Mesodermal cell (in vitro differentiated cells): ENCODE results near the gene ZFYVE1. TPM values are rescaled to one million over a fixed set of nuclear protein-coding genes. Genes with fewer than 3 reads are reported as not detected.
"Not testable (repeated sequence)": the region's sequence is repeated elsewhere in the genome, so short reads cannot be mapped to it uniquely, and the experiment has no call there.

Experiments
- H3K27ac ChIP-seq: 2 replicates; pipeline ENCODE4 v1.7.0; 2013; ENCODE audit warnings: mild to moderate bottlenecking, low read depth, low read length, moderate library complexity; ENCODE audit not compliant: severe bottlenecking
- H3K36me3 ChIP-seq: 2 replicates; pipeline ENCODE4 v1.7.1; 2013; ENCODE audit warnings: mild to moderate bottlenecking, low read length, moderate library complexity; ENCODE audit not compliant: control insufficient read depth, insufficient read depth
- H3K4me1 ChIP-seq: one replicate; pipeline ENCODE4 v1.7.1; 2013; ENCODE audit warnings: mild to moderate bottlenecking, low read length; ENCODE audit not compliant: insufficient read depth, control insufficient read depth, poor library complexity, severe bottlenecking
- H3K4me3 ChIP-seq: 2 replicates; pipeline ENCODE4 v1.7.0; 2013; ENCODE audit warnings: low read length, control low read depth, mild to moderate bottlenecking; ENCODE audit not compliant: insufficient read depth, poor library complexity, severe bottlenecking; ENCODE audit errors: extremely low read depth
- H3K9me3 ChIP-seq: 2 replicates; pipeline ENCODE4 v1.7.1; 2013; ENCODE audit warnings: mild to moderate bottlenecking, low read length, moderate library complexity; ENCODE audit not compliant: control insufficient read depth
- WGBS, 2 experiments: methylation state at CpG; one replicate each; pipeline ENCODE4 v1.1.5; 2013; ENCODE audit warnings: missing lambda C conversion rate in 2 of 2; ENCODE audit not compliant: insufficient coverage in 2 of 2; 5-methylcytosine and 5-hydroxymethylcytosine counted together
- polyA plus RNA-seq, 2 experiments: library from polyadenylated mRNA; stranded (reverse); fragments of 50-300 nt; gene quantifications; one replicate each; pipeline ENCODE4 v1.2.3, GENCODE V29; 2013

The ZFYVE1 gene, protein sequence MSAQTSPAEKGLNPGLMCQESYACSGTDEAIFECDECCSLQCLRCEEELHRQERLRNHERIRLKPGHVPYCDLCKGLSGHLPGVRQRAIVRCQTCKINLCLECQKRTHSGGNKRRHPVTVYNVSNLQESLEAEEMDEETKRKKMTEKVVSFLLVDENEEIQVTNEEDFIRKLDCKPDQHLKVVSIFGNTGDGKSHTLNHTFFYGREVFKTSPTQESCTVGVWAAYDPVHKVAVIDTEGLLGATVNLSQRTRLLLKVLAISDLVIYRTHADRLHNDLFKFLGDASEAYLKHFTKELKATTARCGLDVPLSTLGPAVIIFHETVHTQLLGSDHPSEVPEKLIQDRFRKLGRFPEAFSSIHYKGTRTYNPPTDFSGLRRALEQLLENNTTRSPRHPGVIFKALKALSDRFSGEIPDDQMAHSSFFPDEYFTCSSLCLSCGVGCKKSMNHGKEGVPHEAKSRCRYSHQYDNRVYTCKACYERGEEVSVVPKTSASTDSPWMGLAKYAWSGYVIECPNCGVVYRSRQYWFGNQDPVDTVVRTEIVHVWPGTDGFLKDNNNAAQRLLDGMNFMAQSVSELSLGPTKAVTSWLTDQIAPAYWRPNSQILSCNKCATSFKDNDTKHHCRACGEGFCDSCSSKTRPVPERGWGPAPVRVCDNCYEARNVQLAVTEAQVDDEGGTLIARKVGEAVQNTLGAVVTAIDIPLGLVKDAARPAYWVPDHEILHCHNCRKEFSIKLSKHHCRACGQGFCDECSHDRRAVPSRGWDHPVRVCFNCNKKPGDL
- polyA plus RNA-seq (2013, experiment 1 of 2) = 24.3 TPM
- polyA plus RNA-seq (2013, experiment 2 of 2) = 18.4 TPM

DNA sequence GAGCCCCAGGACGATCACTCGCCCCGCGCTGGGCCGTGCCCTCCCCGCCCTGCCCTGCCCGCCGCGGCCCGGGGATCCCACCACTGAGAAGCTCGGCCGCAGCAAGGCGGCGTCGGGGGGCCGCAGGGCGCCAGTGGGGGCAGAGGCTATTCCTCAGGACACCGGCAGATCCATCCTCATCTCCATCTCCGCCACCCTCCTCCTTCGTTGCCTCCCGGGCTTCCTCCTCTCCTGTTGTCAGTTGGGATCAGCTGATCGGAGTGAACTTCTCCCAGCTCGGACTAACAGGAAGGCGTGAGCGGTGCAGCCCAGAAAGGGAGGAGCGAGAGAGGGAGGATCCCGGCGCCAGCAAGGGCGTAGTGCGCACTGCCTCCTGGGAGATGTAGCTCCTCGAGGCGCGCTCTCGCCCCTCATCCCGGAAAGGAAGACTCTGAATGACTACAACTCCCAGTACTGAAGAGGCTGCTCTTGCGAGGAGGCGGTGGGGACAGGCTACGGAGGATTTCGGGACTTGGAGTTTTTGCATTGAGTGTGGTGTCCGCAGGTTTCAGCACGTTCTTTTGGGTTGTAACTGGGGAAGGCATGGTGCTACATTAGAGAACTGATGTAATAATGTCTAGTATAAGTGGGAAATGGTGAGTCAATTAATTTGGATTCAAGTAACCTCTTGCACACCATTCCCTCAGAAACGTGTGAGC, at the start of gene ZFYVE1:
TSS of gene ZFYVE1 (minus strand) at position 262 of the 698 bp plus-strand sequence. CDS start 2,598 bp downstream, outside the sequence.
- Histone ChIP-seq H3K9me3 (no peaks in the 10 kb centered on the region), H3K36me3 (peaks cover 24% of the 10 kb centered on the region), H3K4me1 (peaks cover 8% of the 10 kb centered on the region), H3K4me3 (peak within 1 kb of the TSS; percentile 71), H3K27ac (peak within 1 kb of the TSS; percentile 73)
- WGBS, 2 experiments = 0% methylated on average over 23 to 24 of the region's 42 CpGs

DNA sequence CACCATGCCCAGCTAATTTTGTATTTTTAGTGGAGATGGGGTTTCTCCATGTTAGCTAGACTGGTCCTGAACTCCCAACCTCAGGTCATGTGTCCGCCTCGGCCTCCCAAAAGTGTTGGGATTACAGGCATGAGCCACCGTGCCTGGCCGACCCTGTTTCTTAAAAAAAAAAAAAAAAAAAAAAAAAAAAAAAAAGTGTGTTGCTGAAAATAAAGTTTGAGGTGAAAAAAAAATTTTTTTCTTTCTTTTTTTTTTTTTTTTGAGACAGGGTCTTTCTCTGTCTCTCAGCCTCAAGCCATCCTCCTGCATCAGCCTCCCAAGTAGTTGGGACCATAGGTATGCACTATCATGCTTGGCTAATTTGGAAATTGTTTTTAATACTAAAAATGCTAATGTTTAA, 42.7 kb upstream of the ZFYVE1 start:
- H3K9me3 ChIP-seq = no peaks in the 10 kb centered on the region
- H3K4me3 ChIP-seq = no peak overlapping the region
- H3K27ac ChIP-seq = no peak overlapping the region
- peaks cover 85% of the 10 kb centered on the region for H3K36me3 ChIP-seq
- no CpG with 5 or more reads among the region's 4 CpGs for WGBS, 2 experiments
- no peaks in the 10 kb centered on the region for H3K4me1 ChIP-seq

DNA sequence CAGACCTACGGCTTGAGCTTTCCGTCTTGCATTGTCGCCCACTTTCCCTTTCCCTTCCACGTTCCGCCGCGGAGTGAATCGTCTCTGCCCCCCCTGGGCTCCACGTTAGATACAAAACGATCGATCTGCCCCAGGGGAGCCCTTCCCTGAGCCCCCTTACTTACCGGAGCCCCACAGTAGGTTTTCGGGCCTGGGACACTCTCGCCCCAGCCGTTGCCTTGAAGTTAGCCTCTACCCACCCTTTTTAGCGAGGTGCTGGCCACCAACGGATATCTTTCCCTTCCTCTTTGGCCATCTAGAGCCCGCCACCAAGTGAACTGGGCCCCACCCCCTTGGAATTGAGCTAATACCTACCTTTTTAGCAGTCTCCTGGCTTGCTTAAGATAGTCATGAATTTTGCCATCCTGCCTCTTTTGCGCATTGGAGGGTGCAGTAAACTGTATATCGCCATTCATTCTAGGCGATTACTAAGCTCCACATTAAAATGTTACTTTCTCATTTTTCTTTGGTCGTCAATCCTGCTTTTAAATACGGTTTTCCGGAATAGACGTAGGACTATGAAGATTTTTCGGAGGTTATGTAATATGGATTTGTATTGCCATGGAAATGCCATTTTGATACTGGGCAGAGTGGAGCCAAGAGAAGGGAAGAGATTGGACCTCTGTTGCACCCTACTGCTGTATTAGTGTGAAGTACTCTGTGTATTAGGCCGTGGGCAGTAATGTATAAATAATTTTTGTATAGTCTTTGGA, 32.2 kb upstream of the ZFYVE1 start:
- Histone ChIP-seq H3K4me1 (no peaks in the 10 kb centered on the region), H3K27ac (peak overlapping the region; percentile 95), H3K4me3 (peak overlapping the region; percentile 100), H3K9me3 (no peaks in the 10 kb centered on the region), H3K36me3 (peaks cover 30% of the 10 kb centered on the region)
- WGBS, 2 experiments = 0% methylated on average over 21 to 25 of the region's 27 CpGs

GRCh38 chr14:73058224-73058921, 31.5 kb upstream of the ZFYVE1 start, which contains the start of gene RBM25:
RBM25 (plus strand) TSS chr14:73058534; CDS start chr14:73071642, 13,108 bp downstream.
- H3K9me3 ChIP-seq = no peaks in the 10 kb centered on the region

DNA sequence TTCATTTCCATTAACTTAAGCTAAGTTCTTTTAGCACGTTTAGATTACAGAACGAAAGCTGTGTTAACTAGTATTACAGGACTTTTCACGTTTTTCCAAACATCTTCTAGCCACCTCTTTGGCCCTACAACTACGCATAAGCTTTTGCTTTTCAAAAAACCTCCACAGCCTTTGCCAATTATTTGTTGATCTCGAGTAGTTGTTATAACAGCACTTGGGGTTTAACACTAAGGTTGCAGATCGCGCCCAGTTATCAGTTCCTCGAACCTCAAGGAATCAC, 31.0 kb upstream of the ZFYVE1 start:
- WGBS, 2 experiments = 0 to 2% methylated on average over 3 to 6 of the region's 8 CpGs
- Histone ChIP-seq H3K4me3 (peak overlapping the region; percentile 100), H3K36me3 (peaks cover 22% of the 10 kb centered on the region), H3K4me1 (no peaks in the 10 kb centered on the region), H3K27ac (peak overlapping the region; percentile 95), H3K9me3 (no peaks in the 10 kb centered on the region)

More at GRCh38 chr14:73058224-73058921, 31.5 kb upstream of the ZFYVE1 start, which contains the start of gene RBM25:
- no peaks in the 10 kb centered on the region for H3K4me1 ChIP-seq
- 0% methylated on average over 38 to 41 of the region's 57 CpGs for WGBS, 2 experiments
- peak within 1 kb of the TSS; percentile 95 for H3K27ac ChIP-seq
- peak within 1 kb of the TSS; percentile 100 for H3K4me3 ChIP-seq
- H3K36me3 ChIP-seq = peaks cover 24% of the 10 kb centered on the region

- Histone ChIP-seq H3K9me3 (no peaks in the 10 kb centered on the region), H3K27ac (no peak overlapping the region), H3K4me3 (no peak overlapping the region), H3K4me1 (no peaks in the 10 kb centered on the region), H3K36me3 (peaks cover 4% of the 10 kb centered on the region)
- WGBS, 2 experiments = no CpG with 5 or more reads among the region's 1 CpG
Measured at GRCh38 chr14:73055251-73055650, 28.3 kb upstream of the ZFYVE1 start.

- Histone ChIP-seq H3K9me3 (no peaks in the 10 kb centered on the region), H3K36me3 (no peaks in the 10 kb centered on the region), H3K4me3 (no peak overlapping the region), H3K4me1 (no peaks in the 10 kb centered on the region), H3K27ac (no peak overlapping the region)
- 85% methylated on average over 3 of the region's 4 CpGs; no CpG with 5 or more reads in 1 of the 2 experiments for WGBS, 2 experiments
Measured at GRCh38 chr14:73049428-73049827, 22.5 kb upstream of the ZFYVE1 start.

DNA sequence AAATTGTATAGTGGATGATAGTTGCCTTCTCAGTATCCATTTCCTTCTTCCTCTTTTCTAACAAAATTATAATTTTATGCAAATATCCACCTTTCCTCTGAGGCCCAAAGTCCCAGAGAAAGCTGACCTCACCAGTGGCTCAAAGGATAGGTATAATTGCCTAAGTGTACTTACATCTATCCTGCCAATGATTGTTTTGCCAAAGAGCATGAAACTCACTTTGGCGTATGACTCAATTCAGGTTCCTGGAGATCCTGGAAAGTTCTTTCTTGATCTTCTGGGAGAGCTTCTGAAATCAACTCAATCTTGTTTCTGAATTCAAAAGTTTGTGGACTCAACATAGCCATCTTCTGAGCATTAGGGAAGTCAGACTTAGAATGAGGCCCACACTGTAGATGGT, 20.9 kb upstream of the ZFYVE1 start:
- no peak overlapping the region for H3K4me3 ChIP-seq
- 94 to 100% methylated on average over 1 of the region's 1 CpG for WGBS, 2 experiments
- H3K4me1 ChIP-seq = no peaks in the 10 kb centered on the region
- no peaks in the 10 kb centered on the region for H3K36me3 ChIP-seq
- no peaks in the 10 kb centered on the region for H3K9me3 ChIP-seq
- H3K27ac ChIP-seq = no peak overlapping the region

GRCh38 chr14:73036706-73037450, 10.0 kb upstream of the ZFYVE1 start:
- not testable (repeated sequence) for H3K27ac ChIP-seq, H3K9me3 ChIP-seq, H3K4me3 ChIP-seq, H3K4me1 ChIP-seq, H3K36me3 ChIP-seq
- WGBS, 2 experiments = 91 to 93% methylated on average over 9 of the region's 9 CpGs
